Measurements from ENCODE around the gene SACS. TPM values are rescaled to one million over a fixed set of nuclear protein-coding genes. Genes with fewer than 3 reads are reported as not detected.
"Not testable (repeated sequence)": the region's sequence is repeated elsewhere in the genome, so short reads cannot be mapped to it uniquely, and the experiment has no call there.

The SACS gene
- polyA plus RNA-seq, 2 donors, result 1.9 to 2.1 TPM

GRCh38 chr13:23440821-23441618, 7.5 kb upstream of the SACS start:
- WGBS, 2 donors, result 89% methylated on average over 15 of the region's 15 CpGs
- H3K27me3 ChIP-seq (ENCODE audit: control insufficient read depth in 1 of 2, insufficient read depth in 2 of 2, low read length in 2 of 2), result no peaks in the 10 kb centered on the region
- no peak overlapping the region for H3K4me3 ChIP-seq (ENCODE audit: low read depth in 1 of 2, low read length in 2 of 2)
- H3K27ac ChIP-seq (ENCODE audit: low read depth in 2 of 2, low read length in 1 of 2), result no peak overlapping the region
- H3K9me3 ChIP-seq (ENCODE audit: control insufficient read depth in 2 of 2, insufficient read depth in 1 of 2, low read depth in 1 of 2, low read length in 1 of 2), result no peaks in the 10 kb centered on the region
- H3K36me3 ChIP-seq (ENCODE audit: control insufficient read depth in 2 of 2, insufficient read depth in 2 of 2, low read length in 1 of 2), result no peaks in the 10 kb centered on the region
- H3K4me1 ChIP-seq (ENCODE audit: control insufficient read depth in 2 of 2, insufficient read depth in 2 of 2, low read length in 1 of 2), result peaks cover 0 to 3% of the 10 kb centered on the region in 2 donors

- H3K4me3 ChIP-seq (ENCODE audit: low read depth in 1 of 2, low read length in 2 of 2); H3K27ac ChIP-seq (ENCODE audit: low read depth in 2 of 2, low read length in 1 of 2); H3K9me3 ChIP-seq (ENCODE audit: control insufficient read depth in 2 of 2, insufficient read depth in 1 of 2, low read depth in 1 of 2, low read length in 1 of 2); H3K27me3 ChIP-seq (ENCODE audit: control insufficient read depth in 1 of 2, insufficient read depth in 2 of 2, low read length in 2 of 2); H3K4me1 ChIP-seq (ENCODE audit: control insufficient read depth in 2 of 2, insufficient read depth in 2 of 2, low read length in 1 of 2); H3K36me3 ChIP-seq (ENCODE audit: control insufficient read depth in 2 of 2, insufficient read depth in 2 of 2, low read length in 1 of 2): not testable (repeated sequence)
- 76 to 88% methylated on average over 6 of the region's 6 CpGs for WGBS, 2 donors
Measured at GRCh38 chr13:23440324-23440723, 6.8 kb upstream of the SACS start.

GRCh38 chr13:23437916-23438315, 4.4 kb upstream of the SACS start:
- Histone ChIP-seq H3K36me3 (ENCODE audit: control insufficient read depth in 2 of 2, insufficient read depth in 2 of 2, low read length in 1 of 2) (no peaks in the 10 kb centered on the region), H3K9me3 (ENCODE audit: control insufficient read depth in 2 of 2, insufficient read depth in 1 of 2, low read depth in 1 of 2, low read length in 1 of 2) (no peaks in the 10 kb centered on the region), H3K4me3 (ENCODE audit: low read depth in 1 of 2, low read length in 2 of 2) (no peak overlapping the region), H3K27ac (ENCODE audit: low read depth in 2 of 2, low read length in 1 of 2) (no peak overlapping the region), H3K27me3 (ENCODE audit: control insufficient read depth in 1 of 2, insufficient read depth in 2 of 2, low read length in 2 of 2) (no peaks in the 10 kb centered on the region), H3K4me1 (ENCODE audit: control insufficient read depth in 2 of 2, insufficient read depth in 2 of 2, low read length in 1 of 2) (no peaks in the 10 kb centered on the region)
- 88 to 90% methylated on average over 4 of the region's 4 CpGs for WGBS, 2 donors

- Histone ChIP-seq H3K27ac (ENCODE audit: low read depth in 2 of 2, low read length in 1 of 2) (no peak overlapping the region), H3K36me3 (ENCODE audit: control insufficient read depth in 2 of 2, insufficient read depth in 2 of 2, low read length in 1 of 2) (no peaks in the 10 kb centered on the region), H3K27me3 (ENCODE audit: control insufficient read depth in 1 of 2, insufficient read depth in 2 of 2, low read length in 2 of 2) (no peaks in the 10 kb centered on the region), H3K4me1 (ENCODE audit: control insufficient read depth in 2 of 2, insufficient read depth in 2 of 2, low read length in 1 of 2) (no peaks in the 10 kb centered on the region), H3K9me3 (ENCODE audit: control insufficient read depth in 2 of 2, insufficient read depth in 1 of 2, low read depth in 1 of 2, low read length in 1 of 2) (no peaks in the 10 kb centered on the region), H3K4me3 (ENCODE audit: low read depth in 1 of 2, low read length in 2 of 2) (no peak overlapping the region)
- WGBS, 2 donors, result 87% methylated on average over 5 of the region's 5 CpGs
Measured at GRCh38 chr13:23436680-23437079, 3.2 kb upstream of the SACS start.

- 80 to 88% methylated on average over 4 of the region's 4 CpGs for WGBS, 2 donors
- no peak overlapping the region for H3K4me3 ChIP-seq (ENCODE audit: low read depth in 1 of 2, low read length in 2 of 2)
- H3K4me1 ChIP-seq (ENCODE audit: control insufficient read depth in 2 of 2, insufficient read depth in 2 of 2, low read length in 1 of 2), result no peaks in the 10 kb centered on the region
- no peaks in the 10 kb centered on the region for H3K9me3 ChIP-seq (ENCODE audit: control insufficient read depth in 2 of 2, insufficient read depth in 1 of 2, low read depth in 1 of 2, low read length in 1 of 2)
- no peaks in the 10 kb centered on the region for H3K36me3 ChIP-seq (ENCODE audit: control insufficient read depth in 2 of 2, insufficient read depth in 2 of 2, low read length in 1 of 2)
- no peaks in the 10 kb centered on the region for H3K27me3 ChIP-seq (ENCODE audit: control insufficient read depth in 1 of 2, insufficient read depth in 2 of 2, low read length in 2 of 2)
- no peak overlapping the region for H3K27ac ChIP-seq (ENCODE audit: low read depth in 2 of 2, low read length in 1 of 2)
Measured at GRCh38 chr13:23434491-23434890, 989 bp upstream of the SACS start.

GRCh38 chr13:23432626-23433025, 876 bp downstream of the SACS start:
- Histone ChIP-seq H3K9me3 (ENCODE audit: control insufficient read depth in 2 of 2, insufficient read depth in 1 of 2, low read depth in 1 of 2, low read length in 1 of 2) (no peaks in the 10 kb centered on the region), H3K36me3 (ENCODE audit: control insufficient read depth in 2 of 2, insufficient read depth in 2 of 2, low read length in 1 of 2) (no peaks in the 10 kb centered on the region), H3K4me1 (ENCODE audit: control insufficient read depth in 2 of 2, insufficient read depth in 2 of 2, low read length in 1 of 2) (peaks cover 0 to 2% of the 10 kb centered on the region in 2 donors), H3K27ac (ENCODE audit: low read depth in 2 of 2, low read length in 1 of 2) (no peak overlapping the region), H3K4me3 (ENCODE audit: low read depth in 1 of 2, low read length in 2 of 2) (no peak overlapping the region), H3K27me3 (ENCODE audit: control insufficient read depth in 1 of 2, insufficient read depth in 2 of 2, low read length in 2 of 2) (no peaks in the 10 kb centered on the region)
- WGBS, 2 donors, result 58% methylated on average over 6 of the region's 6 CpGs

- no peaks in the 10 kb centered on the region for H3K36me3 ChIP-seq (ENCODE audit: control insufficient read depth in 2 of 2, insufficient read depth in 2 of 2, low read length in 1 of 2)
- H3K4me3 ChIP-seq (ENCODE audit: low read depth in 1 of 2, low read length in 2 of 2), result no peak overlapping the region
- H3K27ac ChIP-seq (ENCODE audit: low read depth in 2 of 2, low read length in 1 of 2), result no peak overlapping the region
- 83 to 86% methylated on average over 5 of the region's 5 CpGs for WGBS, 2 donors
- no peaks in the 10 kb centered on the region for H3K9me3 ChIP-seq (ENCODE audit: control insufficient read depth in 2 of 2, insufficient read depth in 1 of 2, low read depth in 1 of 2, low read length in 1 of 2)
- peaks cover 0 to 3% of the 10 kb centered on the region in 2 donors for H3K4me1 ChIP-seq (ENCODE audit: control insufficient read depth in 2 of 2, insufficient read depth in 2 of 2, low read length in 1 of 2)
- no peaks in the 10 kb centered on the region for H3K27me3 ChIP-seq (ENCODE audit: control insufficient read depth in 1 of 2, insufficient read depth in 2 of 2, low read length in 2 of 2)
Measured at GRCh38 chr13:23430664-23431063, 2.8 kb downstream of the SACS start.

GRCh38 chr13:23427881-23428528, 5.5 kb downstream of the SACS start:
- WGBS, 2 donors, result 48 to 51% methylated on average over 11 of the region's 11 CpGs
- no peak overlapping the region for H3K4me3 ChIP-seq (ENCODE audit: low read depth in 1 of 2, low read length in 2 of 2)

GRCh38 chr13:23427342-23427843, 6.1 kb downstream of the SACS start:
- H3K27ac ChIP-seq (ENCODE audit: low read depth in 2 of 2, low read length in 1 of 2), result peak overlapping the region; percentile 60 to 77
- no peaks in the 10 kb centered on the region for H3K9me3 ChIP-seq (ENCODE audit: control insufficient read depth in 2 of 2, insufficient read depth in 1 of 2, low read depth in 1 of 2, low read length in 1 of 2)
- no peak overlapping the region for H3K4me3 ChIP-seq (ENCODE audit: low read depth in 1 of 2, low read length in 2 of 2)
- no peaks in the 10 kb centered on the region for H3K36me3 ChIP-seq (ENCODE audit: control insufficient read depth in 2 of 2, insufficient read depth in 2 of 2, low read length in 1 of 2)
- H3K27me3 ChIP-seq (ENCODE audit: control insufficient read depth in 1 of 2, insufficient read depth in 2 of 2, low read length in 2 of 2), result no peaks in the 10 kb centered on the region
- 20 to 24% methylated on average over 7 of the region's 7 CpGs for WGBS, 2 donors
- H3K4me1 ChIP-seq (ENCODE audit: control insufficient read depth in 2 of 2, insufficient read depth in 2 of 2, low read length in 1 of 2), result peaks cover 0 to 3% of the 10 kb centered on the region in 2 donors

More at GRCh38 chr13:23427881-23428528, 5.5 kb downstream of the SACS start:
- Histone ChIP-seq H3K4me1 (ENCODE audit: control insufficient read depth in 2 of 2, insufficient read depth in 2 of 2, low read length in 1 of 2) (peaks cover 0 to 3% of the 10 kb centered on the region in 2 donors), H3K36me3 (ENCODE audit: control insufficient read depth in 2 of 2, insufficient read depth in 2 of 2, low read length in 1 of 2) (no peaks in the 10 kb centered on the region), H3K27me3 (ENCODE audit: control insufficient read depth in 1 of 2, insufficient read depth in 2 of 2, low read length in 2 of 2) (no peaks in the 10 kb centered on the region), H3K9me3 (ENCODE audit: control insufficient read depth in 2 of 2, insufficient read depth in 1 of 2, low read depth in 1 of 2, low read length in 1 of 2) (no peaks in the 10 kb centered on the region), H3K27ac (ENCODE audit: low read depth in 2 of 2, low read length in 1 of 2) (peak overlapping the region; percentile 60 to 77)
